ENCODE measurements around the gene CREBBP. TPM values are rescaled to one million over a fixed set of nuclear protein-coding genes. Genes with fewer than 3 reads are reported as not detected.

The CREBBP gene
- total RNA-seq, 3 donors from 2014 or later = 61.6 to 82.6 (median 69.5) TPM

DNA sequence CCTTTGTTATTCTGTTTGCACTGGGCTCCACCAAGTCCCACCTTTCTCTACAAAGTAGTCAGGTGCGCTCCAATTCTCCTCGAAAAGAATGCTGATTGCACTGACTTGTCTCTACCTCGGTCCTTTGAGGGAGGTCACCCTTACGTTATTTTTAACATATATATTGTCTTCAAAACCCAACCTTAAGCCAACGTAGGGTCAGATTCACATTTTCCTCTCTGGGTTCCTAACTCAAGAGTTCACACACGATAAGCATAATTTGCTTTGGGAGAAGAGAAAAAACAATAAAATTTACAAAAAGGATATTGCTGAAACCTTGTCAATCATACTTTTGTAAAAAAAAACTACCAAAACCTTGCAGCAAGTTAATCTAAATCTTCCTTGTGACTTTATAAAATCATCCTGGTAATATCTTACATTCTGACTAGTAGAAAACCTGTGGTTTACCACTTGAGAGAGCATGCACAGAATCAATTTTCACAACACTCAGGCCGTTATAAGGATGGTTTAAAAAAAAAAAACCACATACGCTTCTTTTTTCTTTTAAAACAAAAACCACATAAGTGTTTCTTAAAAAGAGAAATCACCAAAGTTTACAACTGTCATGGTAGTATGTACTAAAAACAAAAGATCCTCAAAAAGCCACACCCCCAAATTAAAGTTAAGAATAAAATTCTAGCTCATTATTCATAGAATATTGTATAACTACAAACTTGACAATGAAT is 91.0 kb downstream of the CREBBP start:
- no peak overlapping the region for H3K27ac ChIP-seq
- no peaks in the 10 kb centered on the region for H3K9me3 ChIP-seq
- DNase-seq (ENCODE audit: low spot score in 2 of 2) = no peak
- intact Hi-C loops (cut with DNase I; ENCODE audit: low total_unique reads) = loop anchor here (10.0 kb wide), 1 partner anchor 555 kb away; no protein-coding TSS in a partner anchor
- no peak for TF ChIP-seq CTCF (IDR thresholded peaks at IDR 0.05)
- no peak for TF ChIP-seq POLR2AphosphoS5 (IDR thresholded peaks at IDR 0.05)
- no peak for TF ChIP-seq POLR2A (IDR thresholded peaks at IDR 0.05)
- H3K4me1 ChIP-seq = peaks cover 0 to 5% of the 10 kb centered on the region in 2 donors
- no peak overlapping the region for H3K4me3 ChIP-seq
- peaks cover 9% of the 10 kb centered on the region for H3K36me3 ChIP-seq
- no peaks in the 10 kb centered on the region for H3K27me3 ChIP-seq

- no peaks in the 10 kb centered on the region for H3K9me3 ChIP-seq
- intact Hi-C loops (cut with DNase I; ENCODE audit: low total_unique reads) = loop anchor here (10.0 kb wide), 1 partner anchor 556 kb away; no protein-coding TSS in a partner anchor
- no peak for DNase-seq (ENCODE audit: low spot score in 2 of 2)
- H3K4me1 ChIP-seq = peaks cover 0 to 5% of the 10 kb centered on the region in 2 donors
- TF ChIP-seq POLR2AphosphoS5 (IDR thresholded peaks at IDR 0.05) = no peak
- TF ChIP-seq CTCF (IDR thresholded peaks at IDR 0.05) = no peak
- TF ChIP-seq POLR2A (IDR thresholded peaks at IDR 0.05) = no peak
- H3K27ac ChIP-seq = no peak overlapping the region
- peaks cover 9% of the 10 kb centered on the region for H3K36me3 ChIP-seq
- no peaks in the 10 kb centered on the region for H3K27me3 ChIP-seq
- H3K4me3 ChIP-seq = no peak overlapping the region
Observed at GRCh38 chr16:3788711-3789374, 91.7 kb downstream of the CREBBP start.

GRCh38 chr16:3787924-3788661 is 92.4 kb downstream of the CREBBP start:
- intact Hi-C loops (cut with DNase I; ENCODE audit: low total_unique reads) = loop anchor here (10.0 kb wide), 1 partner anchor 557 kb away; no protein-coding TSS in a partner anchor
- no peak overlapping the region for H3K27ac ChIP-seq
- no peaks in the 10 kb centered on the region for H3K9me3 ChIP-seq
- peaks cover 0 to 5% of the 10 kb centered on the region in 2 donors for H3K4me1 ChIP-seq
- TF ChIP-seq CTCF (IDR thresholded peaks at IDR 0.05) (no peak), POLR2A (IDR thresholded peaks at IDR 0.05) (no peak), POLR2AphosphoS5 (IDR thresholded peaks at IDR 0.05) (no peak)
- no peak for DNase-seq (ENCODE audit: low spot score in 2 of 2)
- no peaks in the 10 kb centered on the region for H3K27me3 ChIP-seq
- H3K36me3 ChIP-seq = peaks cover 9% of the 10 kb centered on the region
- no peak overlapping the region for H3K4me3 ChIP-seq

DNA sequence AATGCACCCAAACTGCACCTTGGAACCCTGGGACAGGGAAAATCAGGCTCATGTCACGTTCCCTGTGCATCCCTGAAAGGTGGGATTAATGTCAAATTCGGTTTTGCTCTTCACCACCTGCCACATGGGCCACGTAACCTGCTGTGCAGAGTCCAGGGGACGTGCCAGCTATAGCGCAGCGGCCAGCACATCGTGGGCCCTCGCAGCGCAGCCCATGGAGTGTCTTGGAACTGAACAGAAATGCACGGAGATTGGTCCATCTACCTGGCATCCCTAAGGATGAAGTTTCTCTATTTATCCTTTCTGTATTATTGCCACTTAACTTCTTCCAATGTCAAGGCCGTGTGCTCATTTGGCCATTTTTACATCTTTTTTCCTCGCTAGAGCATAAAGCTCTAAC is 95.1 kb downstream of the CREBBP start:
- TF ChIP-seq POLR2AphosphoS5 (IDR thresholded peaks at IDR 0.05) (no peak), POLR2A (IDR thresholded peaks at IDR 0.05) (no peak), CTCF (IDR thresholded peaks at IDR 0.05) (no peak)
- no peak overlapping the region for H3K4me3 ChIP-seq
- no peak overlapping the region for H3K27ac ChIP-seq
- no peaks in the 10 kb centered on the region for H3K27me3 ChIP-seq
- H3K9me3 ChIP-seq = no peaks in the 10 kb centered on the region
- H3K4me1 ChIP-seq = no peaks in the 10 kb centered on the region
- no peaks in the 10 kb centered on the region for H3K36me3 ChIP-seq
- DNase-seq (ENCODE audit: low spot score in 2 of 2) = no peak
- intact Hi-C loops (cut with DNase I; ENCODE audit: low total_unique reads) = loop anchor here (10.0 kb wide), 1 partner anchor 559 kb away; no protein-coding TSS in a partner anchor
